Measurements from ENCODE around the gene SLC40A1. TPM values are rescaled to one million over a fixed set of nuclear protein-coding genes. Genes with fewer than 3 reads are reported as not detected.

The SLC40A1 gene
- total and polyA plus RNA-seq, 2 donors (not counting 3 experiments of a cell fraction or from before 2014, with no cell fraction given), result 8.5 to 15.1 TPM

- Histone ChIP-seq H3K9me1 (replicated peaks; ENCODE audit: control insufficient read depth, extremely low read depth, insufficient read depth, low read length) (no peaks in the 10 kb centered on the region), H3K9me3 (replicated peaks; ENCODE audit: control insufficient read depth, insufficient read depth, low read length) (no peaks in the 10 kb centered on the region), H3K79me2 (ENCODE audit: control insufficient read depth, insufficient read depth, low read length) (no peaks in the 10 kb centered on the region), H2AFZ (ENCODE audit: low read depth, low read length) (peak overlapping the region; percentile 68), H3K4me3 (replicated peaks in 1 of 3; ENCODE audit: insufficient read depth in 1 of 3, low read depth in 1 of 3, low read length in 3 of 3) (no peak overlapping the region), H3K4me2 (ENCODE audit: insufficient read depth, low read length) (no peak overlapping the region), H3K27me3 (ENCODE audit: control insufficient read depth in 2 of 2, insufficient read depth in 2 of 2, low read length in 2 of 2) (no peaks in the 10 kb centered on the region), H3K9ac (replicated peaks; ENCODE audit: extremely low read depth, insufficient read depth, low read length) (no peak overlapping the region), H3K27ac (ENCODE audit: insufficient read depth, low read depth, low read length) (no peak overlapping the region), H3K4me1 (ENCODE audit: control insufficient read depth, extremely low read depth, insufficient read depth, low read length) (peaks cover 4% of the 10 kb centered on the region), H4K20me1 (replicated peaks; ENCODE audit: control insufficient read depth, extremely low read depth, insufficient read depth, low read length) (no peaks in the 10 kb centered on the region), H3K36me3 (ENCODE audit: control insufficient read depth in 2 of 2, extremely low read depth in 1 of 2, insufficient read depth in 2 of 2, low read length in 2 of 2) (no peaks in the 10 kb centered on the region)
- dilution Hi-C loops (cut with MboI; ENCODE audit: extremely low pct_ligation_motif_present, low sequenced_read_pairs) (no loop called here), intact Hi-C loops (cut with micrococcal nuclease) (no loop called here)
- CTCF ChIA-PET, result interaction anchor here (1.0 to 2.4 kb wide), 7 partner anchors 9 to 153 kb away, joined by 3 to 7 read pairs (median 4); no protein-coding TSS in a partner anchor
- DNase-seq (ENCODE audit: low read depth, low spot score) (peak; percentile 59), FAIRE-seq (no peak)
- no peak for TF ChIP-seq POLR2A (IDR thresholded peaks at IDR 0.05; ENCODE audit: low read depth, low read length)
- no peak for TF ChIP-seq GATA2 (IDR thresholded peaks at IDR 0.05; ENCODE audit: insufficient read depth, insufficient read length, low read depth, low read length)
- no peak for TF ChIP-seq JUN (IDR thresholded peaks at IDR 0.05; ENCODE audit: borderline replicate concordance, insufficient read depth, insufficient read length, low read depth)
- TF ChIP-seq FOS (IDR thresholded peaks at IDR 0.05; ENCODE audit: borderline replicate concordance, insufficient read depth, low read length), result no peak
- no peak for TF ChIP-seq MYC (IDR thresholded peaks at IDR 0.05; ENCODE audit: low read depth, low read length)
- TF ChIP-seq EZH2 (IDR thresholded peaks at IDR 0.05; ENCODE audit: borderline replicate concordance, low read depth, low read length, severe bottlenecking), result no peak
- BruUV-seq (replicated peaks), result no TSS peak
- POLR2A ChIA-PET, result no interaction called here
These were observed 49.2 kb upstream of the SLC40A1 start for GRCh38 chr2:189629531-189630453.
